Liver (tissue), 9 donors: ENCODE results near the gene SH2D2A. TPM values are rescaled to one million over a fixed set of nuclear protein-coding genes. Genes with fewer than 3 reads are reported as not detected.

Experiments
- DNase-seq: peaks from one replicate; pipeline ENCODE4 v3.0.0-alpha.2; 2017; ENCODE audit warnings: low spot score
- H3K27ac ChIP-seq, 2 donors: one replicate each; pipeline ENCODE4 v1.7.0; 2013; ENCODE audit warnings: inconsistent platforms in 2 of 2, low read length in 2 of 2, control low read depth in 1 of 2, low read depth in 1 of 2, mild to moderate bottlenecking in 1 of 2
- H3K27me3 ChIP-seq, 4 donors: one replicate each; pipeline versions ENCODE4 v1.6.1 to v1.7.0; 2013; ENCODE audit warnings: low read length in 3 of 4, inconsistent platforms in 1 of 4, mild to moderate bottlenecking in 1 of 4, moderate library complexity in 1 of 4; ENCODE audit not compliant: control insufficient read depth in 4 of 4, insufficient read depth in 4 of 4
- H3K36me3 ChIP-seq, 4 donors: one replicate each; pipeline versions ENCODE4 v1.6.1 to v1.7.0; 2013; ENCODE audit warnings: low read length in 3 of 4, mild to moderate bottlenecking in 3 of 4, low read depth in 1 of 4, moderate library complexity in 1 of 4; ENCODE audit not compliant: control insufficient read depth in 4 of 4, insufficient read depth in 3 of 4
- H3K4me1 ChIP-seq, 4 donors: one replicate each; pipeline versions ENCODE4 v1.6.1 to v1.7.0; 2013; ENCODE audit warnings: low read length in 3 of 4, mild to moderate bottlenecking in 3 of 4, moderate library complexity in 1 of 4; ENCODE audit not compliant: control insufficient read depth in 4 of 4, insufficient read depth in 4 of 4
- H3K4me3 ChIP-seq, 3 donors: one replicate each; pipeline versions ENCODE4 v1.6.1 to v1.7.0; 2013; ENCODE audit warnings: low read length in 3 of 3, control low read depth in 1 of 3, low read depth in 1 of 3, mild to moderate bottlenecking in 1 of 3
- H3K9ac ChIP-seq, 2 donors: one replicate each; pipeline ENCODE4 v1.7.0; 2013; ENCODE audit warnings: low read length in 2 of 2, mild to moderate bottlenecking in 2 of 2, moderate library complexity in 2 of 2, control low read depth in 1 of 2, low read depth in 1 of 2
- H3K9me3 ChIP-seq, 4 donors: one replicate each; pipeline versions ENCODE4 v1.6.1 to v1.7.0; 2013; ENCODE audit warnings: low read length in 3 of 4; ENCODE audit not compliant: control insufficient read depth in 4 of 4
- EGR1 ChIP-seq, 2 donors: IDR thresholded peaks; 2 replicates each; pipeline ENCODE4 v1.6.1; 2016 to 2018; ENCODE audit warnings: antibody characterized with exemption in 2 of 2, low read depth in 2 of 2
- FOXA1 ChIP-seq: IDR thresholded peaks from 2 replicates; pipeline ENCODE4 v1.6.1; 2016; ENCODE audit warnings: antibody characterized with exemption
- FOXA2 ChIP-seq: IDR thresholded peaks from 2 replicates; pipeline ENCODE4 v1.6.1; 2016; ENCODE audit warnings: antibody characterized with exemption
- GABPA ChIP-seq, 2 donors: IDR thresholded peaks in 1 of 2; conservative IDR thresholded peaks in 1 of 2; 2 replicates each; pipeline ENCODE4 v1.6.1; 2016; ENCODE audit warnings: antibody characterized with exemption in 2 of 2, mild to moderate bottlenecking in 1 of 2, moderate library complexity in 1 of 2
- HNF4A ChIP-seq, 2 donors: conservative IDR thresholded peaks; 2 replicates each; pipeline ENCODE4 v1.6.1; 2016; ENCODE audit warnings: antibody characterized with exemption in 2 of 2, mild to moderate bottlenecking in 2 of 2
- HNF4G ChIP-seq: IDR thresholded peaks from 2 replicates; pipeline ENCODE4 v1.6.1; 2016; ENCODE audit warnings: antibody characterized with exemption
- JUND ChIP-seq, 2 donors: IDR thresholded peaks; 2 replicates each; pipeline ENCODE4 v1.6.1; 2016; ENCODE audit warnings: antibody characterized with exemption in 2 of 2
- NR2F2 ChIP-seq: IDR thresholded peaks from 2 replicates; pipeline ENCODE4 v1.6.1; 2016; ENCODE audit warnings: antibody characterized with exemption
- RAD21 ChIP-seq, 2 donors: IDR thresholded peaks; 2 replicates each; pipeline ENCODE4 v1.6.1; 2016; ENCODE audit warnings: antibody characterized with exemption in 2 of 2, mild to moderate bottlenecking in 2 of 2
- RXRA ChIP-seq, 2 donors: IDR thresholded peaks; 2 replicates each; pipeline ENCODE4 v1.6.1; 2017 to 2018; ENCODE audit warnings: antibody characterized with exemption in 2 of 2, mild to moderate bottlenecking in 1 of 2
- SP1 ChIP-seq: IDR thresholded peaks from 2 replicates; pipeline ENCODE4 v1.6.1; 2018; ENCODE audit warnings: antibody characterized with exemption, mild to moderate bottlenecking
- TAF1 ChIP-seq: conservative IDR thresholded peaks from 2 replicates; pipeline ENCODE4 v1.6.1; 2016; ENCODE audit warnings: antibody characterized with exemption, mild to moderate bottlenecking
- YY1 ChIP-seq: IDR thresholded peaks from 2 replicates; pipeline ENCODE4 v1.6.1; 2016; ENCODE audit warnings: antibody characterized with exemption, mild to moderate bottlenecking
- WGBS: extraction: QIAGEN DNeasy Blood & Tissue Kit; methylation state at CpG from one replicate; pipeline ENCODE4 v1.1.7; 2013; 5-methylcytosine and 5-hydroxymethylcytosine counted together
- polyA plus RNA-seq, 2 donors: library from polyadenylated mRNA; stranded (reverse) in 1 of 2; unstranded in 1 of 2; fragments of 200-250 nt in 1 of 2; fragments of >200 nt in 1 of 2; fragmentation: Nextera tagmentation in 1 of 2; extraction: Ambion mirVana in 1 of 2; gene quantifications; one replicate each; pipeline versions ENCODE4 v1.2.1 to v1.2.3, GENCODE V29; 2013 to 2015
- total RNA-seq, 2 donors: library from RNA; depleted of rRNA; stranded (reverse); fragments of >200 nt; gene quantifications; one replicate each; pipeline ENCODE4 v1.2.3, GENCODE V29; 2014
- TF ChIP-seq, protein P1 (sequence below): IDR thresholded peaks from 2 replicates; pipeline ENCODE4 v1.6.1; 2016; ENCODE audit warnings: antibody characterized with exemption
- TF ChIP-seq, protein P2 (sequence below): IDR thresholded peaks from 2 replicates; pipeline ENCODE4 v1.6.1; 2016; ENCODE audit warnings: antibody characterized with exemption
- TF ChIP-seq, protein P3 (sequence below): fragments of 150-350 bp; IDR thresholded peaks from 2 replicates; pipeline ENCODE4 v1.5.1; 2017; ENCODE audit warnings: improper control_type of control experiment, low read depth, low read length; ENCODE audit not compliant: missing input control
- TF ChIP-seq, protein P4 (sequence below): IDR thresholded peaks from 2 replicates; pipeline ENCODE4 v1.6.1; 2016; ENCODE audit warnings: antibody characterized with exemption
- TF ChIP-seq, protein P5 (sequence below): IDR thresholded peaks from 2 replicates; pipeline ENCODE4 v1.6.1; 2016; ENCODE audit warnings: antibody characterized with exemption, mild to moderate bottlenecking
- donor health status: healthy.
- donor health status: healthy.
- donor health status: healthy.
- donor health status: healthy.
- donor health status: healthy.

The SH2D2A gene
- total and polyA plus RNA-seq, 4 donors, result 0.14 to 0.38 (median 0.24) TPM

DNA sequence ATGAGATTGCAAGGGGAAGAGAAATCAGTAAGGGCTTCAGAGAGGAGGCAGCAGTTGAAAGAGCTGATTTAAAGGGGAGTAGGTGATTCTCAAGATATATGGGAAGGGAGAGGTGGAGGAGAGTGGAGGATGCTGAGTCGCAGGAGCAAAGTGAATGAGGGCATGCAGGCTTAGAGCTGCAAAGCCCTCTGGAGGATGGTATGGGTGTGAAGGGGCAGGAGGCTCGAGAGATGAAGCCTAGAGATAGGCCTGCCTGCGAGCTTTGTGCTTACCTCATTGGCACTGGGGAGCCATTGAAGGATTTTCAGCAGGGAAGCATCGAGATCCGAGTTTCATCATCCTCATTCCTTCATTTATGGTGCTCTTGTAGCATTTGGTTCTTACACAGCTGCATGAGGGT, 15.8 kb upstream of the SH2D2A start:
- peaks cover 0 to 2% (median 0%) of the 10 kb centered on the region in 4 donors for H3K27me3 ChIP-seq
- TF ChIP-seq, protein P1, sequence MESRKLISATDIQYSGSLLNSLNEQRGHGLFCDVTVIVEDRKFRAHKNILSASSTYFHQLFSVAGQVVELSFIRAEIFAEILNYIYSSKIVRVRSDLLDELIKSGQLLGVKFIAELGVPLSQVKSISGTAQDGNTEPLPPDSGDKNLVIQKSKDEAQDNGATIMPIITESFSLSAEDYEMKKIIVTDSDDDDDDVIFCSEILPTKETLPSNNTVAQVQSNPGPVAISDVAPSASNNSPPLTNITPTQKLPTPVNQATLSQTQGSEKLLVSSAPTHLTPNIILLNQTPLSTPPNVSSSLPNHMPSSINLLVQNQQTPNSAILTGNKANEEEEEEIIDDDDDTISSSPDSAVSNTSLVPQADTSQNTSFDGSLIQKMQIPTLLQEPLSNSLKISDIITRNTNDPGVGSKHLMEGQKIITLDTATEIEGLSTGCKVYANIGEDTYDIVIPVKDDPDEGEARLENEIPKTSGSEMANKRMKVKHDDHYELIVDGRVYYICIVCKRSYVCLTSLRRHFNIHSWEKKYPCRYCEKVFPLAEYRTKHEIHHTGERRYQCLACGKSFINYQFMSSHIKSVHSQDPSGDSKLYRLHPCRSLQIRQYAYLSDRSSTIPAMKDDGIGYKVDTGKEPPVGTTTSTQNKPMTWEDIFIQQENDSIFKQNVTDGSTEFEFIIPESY, result no peak
- TF ChIP-seq GABPA (IDR thresholded peaks at IDR 0.05 in 1 of 2, conservative IDR thresholded peaks at IDR 0.05 in 1 of 2) (no peak), TAF1 (no peak), HNF4A (conservative IDR thresholded peaks at IDR 0.05) (no peak), RXRA (IDR thresholded peaks at IDR 0.05) (no peak), YY1 (no peak), RAD21 (IDR thresholded peaks at IDR 0.05) (no peak), HNF4G (no peak), FOXA2 (no peak), EGR1 (IDR thresholded peaks at IDR 0.05; ENCODE audit: low read depth in 2 of 2) (no peak), SP1 (no peak), FOXA1 (no peak), JUND (IDR thresholded peaks at IDR 0.05) (no peak), NR2F2 (no peak)
- TF ChIP-seq, protein P2, sequence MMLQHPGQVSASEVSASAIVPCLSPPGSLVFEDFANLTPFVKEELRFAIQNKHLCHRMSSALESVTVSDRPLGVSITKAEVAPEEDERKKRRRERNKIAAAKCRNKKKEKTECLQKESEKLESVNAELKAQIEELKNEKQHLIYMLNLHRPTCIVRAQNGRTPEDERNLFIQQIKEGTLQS, result no peak
- TF ChIP-seq, protein P3, sequence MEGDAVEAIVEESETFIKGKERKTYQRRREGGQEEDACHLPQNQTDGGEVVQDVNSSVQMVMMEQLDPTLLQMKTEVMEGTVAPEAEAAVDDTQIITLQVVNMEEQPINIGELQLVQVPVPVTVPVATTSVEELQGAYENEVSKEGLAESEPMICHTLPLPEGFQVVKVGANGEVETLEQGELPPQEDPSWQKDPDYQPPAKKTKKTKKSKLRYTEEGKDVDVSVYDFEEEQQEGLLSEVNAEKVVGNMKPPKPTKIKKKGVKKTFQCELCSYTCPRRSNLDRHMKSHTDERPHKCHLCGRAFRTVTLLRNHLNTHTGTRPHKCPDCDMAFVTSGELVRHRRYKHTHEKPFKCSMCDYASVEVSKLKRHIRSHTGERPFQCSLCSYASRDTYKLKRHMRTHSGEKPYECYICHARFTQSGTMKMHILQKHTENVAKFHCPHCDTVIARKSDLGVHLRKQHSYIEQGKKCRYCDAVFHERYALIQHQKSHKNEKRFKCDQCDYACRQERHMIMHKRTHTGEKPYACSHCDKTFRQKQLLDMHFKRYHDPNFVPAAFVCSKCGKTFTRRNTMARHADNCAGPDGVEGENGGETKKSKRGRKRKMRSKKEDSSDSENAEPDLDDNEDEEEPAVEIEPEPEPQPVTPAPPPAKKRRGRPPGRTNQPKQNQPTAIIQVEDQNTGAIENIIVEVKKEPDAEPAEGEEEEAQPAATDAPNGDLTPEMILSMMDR, result no peak
- TF ChIP-seq, protein P4, sequence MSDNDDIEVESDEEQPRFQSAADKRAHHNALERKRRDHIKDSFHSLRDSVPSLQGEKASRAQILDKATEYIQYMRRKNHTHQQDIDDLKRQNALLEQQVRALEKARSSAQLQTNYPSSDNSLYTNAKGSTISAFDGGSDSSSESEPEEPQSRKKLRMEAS, result no peak
- TF ChIP-seq, protein P5, sequence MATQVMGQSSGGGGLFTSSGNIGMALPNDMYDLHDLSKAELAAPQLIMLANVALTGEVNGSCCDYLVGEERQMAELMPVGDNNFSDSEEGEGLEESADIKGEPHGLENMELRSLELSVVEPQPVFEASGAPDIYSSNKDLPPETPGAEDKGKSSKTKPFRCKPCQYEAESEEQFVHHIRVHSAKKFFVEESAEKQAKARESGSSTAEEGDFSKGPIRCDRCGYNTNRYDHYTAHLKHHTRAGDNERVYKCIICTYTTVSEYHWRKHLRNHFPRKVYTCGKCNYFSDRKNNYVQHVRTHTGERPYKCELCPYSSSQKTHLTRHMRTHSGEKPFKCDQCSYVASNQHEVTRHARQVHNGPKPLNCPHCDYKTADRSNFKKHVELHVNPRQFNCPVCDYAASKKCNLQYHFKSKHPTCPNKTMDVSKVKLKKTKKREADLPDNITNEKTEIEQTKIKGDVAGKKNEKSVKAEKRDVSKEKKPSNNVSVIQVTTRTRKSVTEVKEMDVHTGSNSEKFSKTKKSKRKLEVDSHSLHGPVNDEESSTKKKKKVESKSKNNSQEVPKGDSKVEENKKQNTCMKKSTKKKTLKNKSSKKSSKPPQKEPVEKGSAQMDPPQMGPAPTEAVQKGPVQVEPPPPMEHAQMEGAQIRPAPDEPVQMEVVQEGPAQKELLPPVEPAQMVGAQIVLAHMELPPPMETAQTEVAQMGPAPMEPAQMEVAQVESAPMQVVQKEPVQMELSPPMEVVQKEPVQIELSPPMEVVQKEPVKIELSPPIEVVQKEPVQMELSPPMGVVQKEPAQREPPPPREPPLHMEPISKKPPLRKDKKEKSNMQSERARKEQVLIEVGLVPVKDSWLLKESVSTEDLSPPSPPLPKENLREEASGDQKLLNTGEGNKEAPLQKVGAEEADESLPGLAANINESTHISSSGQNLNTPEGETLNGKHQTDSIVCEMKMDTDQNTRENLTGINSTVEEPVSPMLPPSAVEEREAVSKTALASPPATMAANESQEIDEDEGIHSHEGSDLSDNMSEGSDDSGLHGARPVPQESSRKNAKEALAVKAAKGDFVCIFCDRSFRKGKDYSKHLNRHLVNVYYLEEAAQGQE, result no peak
- no peak overlapping the region for H3K9ac ChIP-seq
- no peak overlapping the region for H3K4me3 ChIP-seq
- H3K36me3 ChIP-seq, result no peaks in the 10 kb centered on the region
- H3K27ac ChIP-seq, result no peak overlapping the region
- no peak for DNase-seq
- no peaks in the 10 kb centered on the region for H3K4me1 ChIP-seq
- WGBS, result 68% methylated on average over 5 of the region's 5 CpGs
- no peaks in the 10 kb centered on the region for H3K9me3 ChIP-seq
